Stimulated activated CD4-positive, alpha-beta T cell treated with anti-CD3 and anti-CD28 coated beads, Interleukin-12 subunit alpha, Interleukin-12 subunit beta, amount 100 ng/mL, for 48 hours (primary cell): ENCODE measurements around the gene EXTL1.
"Not testable (repeated sequence)": the region's sequence is repeated elsewhere in the genome, so short reads cannot be mapped to it uniquely, and the experiment has no call there.

Experiments
- DNase-seq, 3 donors: peaks; one replicate each; pipeline ENCODE4 v3.0.0-alpha.2; 2020; ENCODE audit warnings: low read depth in 2 of 3, low spot score in 1 of 3

EXTL1 gene

GRCh38 chr1:26021647-26022403 is at the start of gene EXTL1:
EXTL1 (plus strand) TSS chr1:26021775; CDS start chr1:26022647, 872 bp downstream.
- no peak for DNase-seq

- DNase-seq: no peak
Measured at GRCh38 chr1:25971811-25972180, 49.8 kb upstream of the EXTL1 start.

GRCh38 chr1:25973610-25974321 is 47.8 kb upstream of the EXTL1 start:
- no peak for DNase-seq

- DNase-seq: no peak
Measured at GRCh38 chr1:25977801-25978200, 43.8 kb upstream of the EXTL1 start.

GRCh38 chr1:25978403-25978802 is 43.2 kb upstream of the EXTL1 start:
- no peak for DNase-seq

GRCh38 chr1:25979210-25979609 is 42.4 kb upstream of the EXTL1 start:
- DNase-seq: no peak

- DNase-seq: no peak
Measured at GRCh38 chr1:25985171-25985570, 36.4 kb upstream of the EXTL1 start.

- DNase-seq: no peak
Measured at GRCh38 chr1:25985670-25986069, 35.9 kb upstream of the EXTL1 start.

GRCh38 chr1:25986773-25987172 is 34.8 kb upstream of the EXTL1 start:
- DNase-seq: not testable (repeated sequence)

- DNase-seq: no peak
Measured at GRCh38 chr1:25987951-25988350, 33.6 kb upstream of the EXTL1 start.

GRCh38 chr1:25989440-25990234 is 31.9 kb upstream of the EXTL1 start:
- DNase-seq: no peak

GRCh38 chr1:25990251-25990650 is 31.3 kb upstream of the EXTL1 start:
- no peak for DNase-seq

GRCh38 chr1:25990702-25991395 is 30.7 kb upstream of the EXTL1 start:
- DNase-seq: peak in 1 of 3 donors; percentile 7

- no peak for DNase-seq
Measured at GRCh38 chr1:25991937-25992688, 29.5 kb upstream of the EXTL1 start.

GRCh38 chr1:25992689-25993171 is 28.8 kb upstream of the EXTL1 start:
- no peak for DNase-seq

GRCh38 chr1:25993197-25993951 is 28.2 kb upstream of the EXTL1 start:
- DNase-seq: no peak

- no peak for DNase-seq
Measured at GRCh38 chr1:25994402-25995150, 27.0 kb upstream of the EXTL1 start.

- DNase-seq: no peak
Measured at GRCh38 chr1:25996966-25997827, 24.4 kb upstream of the EXTL1 start.
